Ascending aorta (tissue), 2 donors: ENCODE data around the gene SSH3. TPM values are rescaled to one million over a fixed set of nuclear protein-coding genes. Genes with fewer than 3 reads are reported as not detected.
A peak's percentile ranks its signal among the peaks of the same experiment; 100 is the strongest.

Experiments used
- DNase-seq, 2 donors: peaks; one replicate each; pipeline ENCODE4 v3.0.0-alpha.2; 2019; ENCODE audit warnings: low spot score in 2 of 2
- H3K27ac ChIP-seq, 2 donors: fragments of 200-600 bp; sonication (generic); one replicate each; pipeline ENCODE4 v1.5.1; 2016 to 2017; ENCODE audit warnings: mild to moderate bottlenecking in 1 of 2
- H3K27me3 ChIP-seq: fragments of 200-600 bp; sonication (generic); one replicate; pipeline ENCODE4 v1.5.1; 2017
- H3K36me3 ChIP-seq, 2 donors: fragments of 200-600 bp; sonication (generic); one replicate each; pipeline ENCODE4 v1.5.1; 2016
- H3K4me1 ChIP-seq, 2 donors: fragments of 200-600 bp; sonication (generic); one replicate each; pipeline ENCODE4 v1.5.1; 2016 to 2017; ENCODE audit warnings: mild to moderate bottlenecking in 1 of 2
- H3K4me3 ChIP-seq, 2 donors: fragments of 200-600 bp; sonication (generic); one replicate each; pipeline ENCODE4 v1.5.1; 2016 to 2017; ENCODE audit warnings: mild to moderate bottlenecking in 1 of 2
- H3K9me3 ChIP-seq, 2 donors: fragments of 200-600 bp; sonication (generic); one replicate each; pipeline ENCODE4 v1.5.1; 2016
- CTCF ChIP-seq, 3 experiments: fragments of 200-600 bp in 2 of 3; fragments of 450-650 bp in 1 of 3; sonication (generic) in 2 of 3; IDR thresholded peaks; one replicate each; pipeline ENCODE4 v1.5.1; 2016 to 2019; ENCODE audit warnings: antibody characterized with exemption in 3 of 3, mild to moderate bottlenecking in 1 of 3, moderate library complexity in 1 of 3
- intact Hi-C: fragments of 100-400 bp; cut with DNase I; formaldehyde crosslinking; loops from one replicate; pipeline ENCODE4 v1.15.1; 2023
- total RNA-seq: library from RNA; depleted of rRNA; stranded (reverse); fragments of >200 nt; gene quantifications from one replicate; pipeline ENCODE4 v1.1.0, GENCODE V29; 2016

Gene SSH3
- total RNA-seq, 1 donor from 2014 or later, result 30.9 TPM

GRCh38 chr11:67283481-67283963 lies 19.8 kb upstream of the SSH3 start:
- intact Hi-C loops, result no loop called here
- H3K4me1 ChIP-seq, result peaks cover 7 to 11% of the 10 kb centered on the region in 2 donors

DNA sequence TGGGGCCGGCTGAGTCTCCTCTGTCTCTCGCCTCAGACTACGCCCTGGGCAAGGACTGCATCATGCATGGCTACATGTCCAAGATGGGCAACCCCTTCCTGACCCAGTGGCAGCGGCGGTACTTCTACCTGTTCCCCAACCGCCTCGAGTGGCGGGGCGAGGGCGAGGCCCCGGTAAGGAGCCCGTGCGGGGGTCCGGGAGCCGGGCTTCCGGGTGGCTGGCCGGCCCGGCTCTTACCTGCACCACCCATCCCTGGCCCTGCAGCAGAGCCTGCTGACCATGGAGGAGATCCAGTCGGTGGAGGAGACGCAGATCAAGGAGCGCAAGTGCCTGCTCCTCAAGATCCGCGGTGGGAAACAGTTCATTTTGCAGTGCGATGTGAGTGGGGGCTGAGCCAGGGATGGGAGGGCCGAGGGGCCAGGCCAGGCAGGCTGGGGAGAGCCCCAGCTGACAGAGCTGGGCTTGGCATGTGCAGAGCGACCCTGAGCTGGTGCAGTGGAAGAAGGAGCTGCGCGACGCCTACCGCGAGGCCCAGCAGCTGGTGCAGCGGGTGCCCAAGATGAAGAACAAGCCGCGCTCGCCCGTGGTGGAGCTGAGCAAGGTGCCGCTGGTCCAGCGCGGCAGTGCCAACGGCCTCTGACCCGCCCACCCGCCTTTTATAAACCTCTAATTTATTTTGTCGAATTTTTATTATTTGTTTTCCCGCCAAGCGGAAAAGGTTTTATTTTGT lies 18.4 kb upstream of the SSH3 start:
- intact Hi-C loops, result no loop called here
- DNase-seq, result no peak
- peaks cover 62 to 68% of the 10 kb centered on the region in 2 donors for H3K36me3 ChIP-seq
- no peak for TF ChIP-seq CTCF (IDR thresholded peaks at IDR 0.05)
- no peak overlapping the region for H3K4me3 ChIP-seq
- H3K4me1 ChIP-seq, result peaks cover 7 to 15% of the 10 kb centered on the region in 2 donors
- no peaks in the 10 kb centered on the region for H3K9me3 ChIP-seq
- H3K27ac ChIP-seq, result peak overlapping the region in 1 of 2 donors; percentile 13
- H3K27me3 ChIP-seq, result no peaks in the 10 kb centered on the region

More at GRCh38 chr11:67283481-67283963, 19.8 kb upstream of the SSH3 start:
- Histone ChIP-seq H3K27me3 (no peaks in the 10 kb centered on the region), H3K27ac (peak overlapping the region; percentile 19 to 23), H3K4me3 (no peak overlapping the region), H3K36me3 (peaks cover 71 to 83% of the 10 kb centered on the region in 2 donors), H3K9me3 (no peaks in the 10 kb centered on the region)
- no peak for DNase-seq
- TF ChIP-seq CTCF (IDR thresholded peaks at IDR 0.05), result no peak

- DNase-seq, result no peak
- peaks cover 53 to 60% of the 10 kb centered on the region in 2 donors for H3K36me3 ChIP-seq
Observed at GRCh38 chr11:67285541-67286498, 17.5 kb upstream of the SSH3 start.

DNA sequence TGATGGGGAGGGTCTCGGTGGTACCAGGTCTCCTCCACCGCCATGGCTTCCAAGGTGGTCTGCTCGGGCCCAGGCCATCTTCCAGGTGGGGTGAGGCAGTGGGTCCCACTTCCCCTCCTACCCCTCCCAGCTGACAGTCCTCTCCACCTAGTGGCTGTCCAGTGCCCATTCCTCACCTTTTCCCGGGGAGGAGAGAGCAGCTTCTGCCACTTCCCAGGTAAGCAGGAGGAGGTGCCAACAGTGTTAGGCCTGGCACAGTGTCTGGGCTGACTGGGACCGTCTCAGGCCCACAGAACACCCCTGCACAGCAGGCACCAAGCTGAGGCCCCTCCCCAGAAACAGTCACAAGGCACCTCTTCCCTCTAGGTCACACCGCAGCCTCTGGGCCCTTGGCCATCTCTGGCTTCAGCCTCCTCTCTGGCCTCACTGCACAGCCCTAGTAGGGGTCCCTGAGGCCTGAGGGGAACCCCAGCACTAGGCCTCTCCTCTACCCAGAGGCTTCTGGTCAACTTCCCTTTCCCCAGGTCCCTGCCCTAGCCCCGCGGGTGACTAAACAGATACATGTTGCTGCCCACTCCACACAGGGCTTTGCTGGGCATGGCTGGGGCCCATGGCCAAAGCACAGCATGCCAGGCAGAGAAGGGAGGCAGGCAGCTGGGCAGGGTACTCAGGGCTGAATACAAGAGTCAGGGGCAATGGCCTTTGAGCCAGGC lies 16.6 kb upstream of the SSH3 start:
- TF ChIP-seq CTCF (IDR thresholded peaks at IDR 0.05), result no peak
- Histone ChIP-seq H3K36me3 (peaks cover 45 to 56% of the 10 kb centered on the region in 2 donors), H3K4me1 (peaks cover 14 to 33% of the 10 kb centered on the region in 2 donors), H3K4me3 (no peak overlapping the region), H3K27me3 (no peaks in the 10 kb centered on the region), H3K9me3 (no peaks in the 10 kb centered on the region), H3K27ac (peak overlapping the region; percentile 91 to 98)
- intact Hi-C loops, result no loop called here
- no peak for DNase-seq

More at GRCh38 chr11:67285541-67286498, 17.5 kb upstream of the SSH3 start:
- H3K4me3 ChIP-seq, result no peak overlapping the region
- H3K27me3 ChIP-seq, result no peaks in the 10 kb centered on the region
- intact Hi-C loops, result no loop called here
- no peaks in the 10 kb centered on the region for H3K9me3 ChIP-seq
- peaks cover 14 to 24% of the 10 kb centered on the region in 2 donors for H3K4me1 ChIP-seq
- H3K27ac ChIP-seq, result peak overlapping the region; percentile 91 to 98
- TF ChIP-seq CTCF (IDR thresholded peaks at IDR 0.05), result no peak
